SK-N-SH (cell line): ENCODE measurements around the gene CACNA2D4. TPM values are rescaled to one million over a fixed set of nuclear protein-coding genes. Genes with fewer than 3 reads are reported as not detected.

Experiments
- CTCF ChIA-PET: fragments of 300-600, 350-600 bp; formaldehyde crosslinking; extraction: SDS; loops from one replicate; lab custom pipeline; 2021; lab: Yijun Ruan, JAX
- POLR2A ChIA-PET: fragments of 350-600 bp; sonication (Branson Sonifier 250); formaldehyde crosslinking; extraction: SDS; loops from one replicate; lab custom pipeline; 2020; ENCODE audit warnings: antibody characterized with exemption, inconsistent platforms; lab: Yijun Ruan, JAX
- DNase-seq: peaks from one replicate; pipeline ENCODE4 v3.0.0; 2012
- H2AFZ ChIP-seq: fragments of 200-600 bp; sonication (generic); 2 replicates; pipeline ENCODE4 v1.8.1; 2016; ENCODE audit warnings: antibody characterized with exemption, mild to moderate bottlenecking, low read depth
- H3F3A ChIP-seq: fragments of 200-600 bp; sonication (generic); replicated peaks from 2 replicates; pipeline ENCODE3; 2016; ENCODE audit warnings: antibody characterized with exemption, mild to moderate bottlenecking; ENCODE audit not compliant: insufficient read depth
- H3K27ac ChIP-seq, 2 experiments: fragments of 200-500 bp in 1 of 2; fragments of 200-600 bp in 1 of 2; sonication (Bioruptor generic) in 1 of 2; sonication (generic), shearing (Covaris generic) in 1 of 2; 2 replicates each; pipeline versions ENCODE4 v1.5.1 to v1.6.1; 2014 to 2016; ENCODE audit warnings: low read depth in 2 of 2, inconsistent platforms in 1 of 2, low read length in 1 of 2, mild to moderate bottlenecking in 1 of 2, mixed read lengths in 1 of 2
- H3K27me3 ChIP-seq: fragments of 200-600 bp; sonication (generic), shearing (Covaris generic); 2 replicates; pipeline ENCODE4 v1.6.1; 2016; ENCODE audit warnings: mixed run types; ENCODE audit not compliant: insufficient read depth
- H3K36me3 ChIP-seq, 2 experiments: fragments of 200-500 bp in 1 of 2; fragments of 200-600 bp in 1 of 2; sonication (Bioruptor generic) in 1 of 2; sonication (generic) in 1 of 2; replicated peaks in 1 of 2; 2 replicates each; pipeline versions ENCODE3 to v1.5.1; 2014 to 2016; ENCODE audit warnings: low read length in 1 of 2, mild to moderate bottlenecking in 1 of 2; ENCODE audit not compliant: insufficient read depth in 2 of 2, control insufficient read depth in 1 of 2
- H3K4me1 ChIP-seq, 2 experiments: fragments of 200-500 bp in 1 of 2; fragments of 200-600 bp in 1 of 2; sonication (Bioruptor generic) in 1 of 2; sonication (generic), shearing (Covaris generic) in 1 of 2; 2 replicates each; pipeline versions ENCODE4 v1.5.1 to v1.6.1; 2014 to 2016; ENCODE audit warnings: low read depth in 1 of 2, low read length in 1 of 2, mixed run types in 1 of 2; ENCODE audit not compliant: insufficient read depth in 2 of 2, control insufficient read depth in 1 of 2
- H3K4me2 ChIP-seq: fragments of 200-600 bp; sonication (generic), shearing (Covaris generic); 2 replicates; pipeline ENCODE4 v1.6.1; 2017; ENCODE audit warnings: mixed run types
- H3K4me3 ChIP-seq, 2 experiments: fragments of 200-500 bp in 1 of 2; fragments of 200-600 bp in 1 of 2; sonication (Bioruptor generic) in 1 of 2; sonication (generic), shearing (Covaris generic) in 1 of 2; 2 replicates each; pipeline versions ENCODE4 v1.5.1 to v1.8.1; 2014 to 2016; ENCODE audit warnings: low read depth in 2 of 2, inconsistent platforms in 1 of 2, low read length in 1 of 2, mild to moderate bottlenecking in 1 of 2, mixed read lengths in 1 of 2, moderate library complexity in 1 of 2
- H3K79me2 ChIP-seq: fragments of 200-600 bp; sonication (generic); 2 replicates; pipeline ENCODE4 v1.8.1; 2017; ENCODE audit warnings: mild to moderate bottlenecking; ENCODE audit not compliant: insufficient read depth
- H3K9ac ChIP-seq: fragments of 200-600 bp; sonication (generic); 2 replicates; pipeline ENCODE4 v1.6.1; 2017; ENCODE audit warnings: mixed run types
- H3K9me2 ChIP-seq: fragments of 200-600 bp; sonication (generic); 2 replicates; pipeline ENCODE4 v1.6.1; 2017; ENCODE audit warnings: mixed run types
- H3K9me3 ChIP-seq: fragments of 200-600 bp; sonication (generic); 2 replicates; pipeline ENCODE4 v1.6.1; 2017; ENCODE audit warnings: mixed run types, mild to moderate bottlenecking, moderate library complexity
- H4K20me1 ChIP-seq: fragments of 200-600 bp; sonication (generic); 2 replicates; pipeline ENCODE4 v1.6.1; 2017; ENCODE audit warnings: mild to moderate bottlenecking, mixed run types; ENCODE audit not compliant: insufficient read depth
- ELF1 ChIP-seq: IDR thresholded peaks from 2 replicates; pipeline ENCODE4 v1.4.0; 2012
- FOXM1 ChIP-seq: IDR thresholded peaks from 2 replicates; pipeline ENCODE4 v1.4.0; 2012; ENCODE audit warnings: low read depth, mild to moderate bottlenecking
- GABPA ChIP-seq: IDR thresholded peaks from 2 replicates; pipeline ENCODE4 v1.4.0; 2012; ENCODE audit warnings: low read depth, mild to moderate bottlenecking
- GATA2 ChIP-seq: sonication (generic); formaldehyde crosslinking; IDR thresholded peaks from 2 replicates; pipeline ENCODE4 v1.5.0; 2020; ENCODE audit warnings: mild to moderate bottlenecking, missing genetic modification reagents
- MAX ChIP-seq: IDR thresholded peaks from 2 replicates; pipeline ENCODE4 v1.4.0; 2012; ENCODE audit warnings: low read depth
- MEF2A ChIP-seq: IDR thresholded peaks from 2 replicates; pipeline ENCODE4 v1.4.0; 2012; ENCODE audit warnings: low read depth, borderline replicate concordance
- MXI1 ChIP-seq: IDR thresholded peaks from 2 replicates; pipeline ENCODE4 v1.6.1; 2012; ENCODE audit warnings: mild to moderate bottlenecking, low read depth, low read length, improper control_type of control experiment
- NFIC ChIP-seq: IDR thresholded peaks from 2 replicates; pipeline ENCODE4 v1.4.0; 2012; ENCODE audit warnings: borderline replicate concordance
- RCOR1 ChIP-seq: fragments of 150-350 bp; IDR thresholded peaks from 2 replicates; pipeline ENCODE4 v1.6.1; 2017; ENCODE audit warnings: antibody characterized with exemption, low read length
- RFX5 ChIP-seq: IDR thresholded peaks from 2 replicates; pipeline ENCODE4 v1.6.1; 2012; ENCODE audit warnings: mild to moderate bottlenecking, improper control_type of control experiment, low read length
- RXRA ChIP-seq: IDR thresholded peaks from 2 replicates; pipeline ENCODE4 v1.4.0; 2012; ENCODE audit warnings: low read depth, mild to moderate bottlenecking, borderline replicate concordance
- SMC3 ChIP-seq: IDR thresholded peaks from 2 replicates; pipeline ENCODE4 v1.6.1; 2012; ENCODE audit warnings: low read depth, low read length, improper control_type of control experiment
- TAF1 ChIP-seq: IDR thresholded peaks from 2 replicates; pipeline ENCODE4 v1.6.1; 2012; ENCODE audit warnings: low read depth, mild to moderate bottlenecking, low read length, moderate library complexity, borderline replicate concordance
- TCF12 ChIP-seq: IDR thresholded peaks from 2 replicates; pipeline ENCODE4 v1.4.0; 2012
- TEAD4 ChIP-seq: IDR thresholded peaks from 2 replicates; pipeline ENCODE4 v1.4.0; 2012; ENCODE audit warnings: mild to moderate bottlenecking, borderline replicate concordance; ENCODE audit not compliant: insufficient read depth
- USF1 ChIP-seq: IDR thresholded peaks from 2 replicates; pipeline ENCODE4 v1.4.0; 2012; ENCODE audit warnings: low read depth, borderline replicate concordance
- YY1 ChIP-seq: IDR thresholded peaks from 2 replicates; pipeline ENCODE4 v1.4.0; 2012; ENCODE audit warnings: low read depth, mild to moderate bottlenecking
- WGBS: methylation state at CpG from one replicate; pipeline ENCODE4 v1.1.6; 2017; ENCODE audit warnings: low lambda C conversion rate; 5-methylcytosine and 5-hydroxymethylcytosine counted together
- polyA plus RNA-seq, 3 experiments: library from polyadenylated mRNA; depleted of rRNA; stranded (reverse); fragments of >200 nt; gene quantifications; 2 replicates each; pipeline ENCODE4 v1.2.3, GENCODE V29; 2012
- TF ChIP-seq, protein P1 (sequence below): IDR thresholded peaks from 2 replicates; pipeline ENCODE4; 2012

Gene CACNA2D4
- polyA plus RNA-seq, 1 of the 3 experiments (the other 2 are of a cell fraction), result 0.02 TPM

- Histone ChIP-seq H3K9me3 (no peaks in the 10 kb centered on the region), H3F3A (peaks cover 3% of the 10 kb centered on the region), H3K27me3 (no peaks in the 10 kb centered on the region), H3K9me2 (no peaks in the 10 kb centered on the region), H3K36me3 (peaks cover 10 to 18% of the 10 kb centered on the region in 2 experiments), H3K4me2 (no peak overlapping the region), H2AFZ (no peak overlapping the region), H3K4me1 (peaks cover 0 to 37% of the 10 kb centered on the region in 2 experiments; a peak in 2 of 4 replicates), H3K4me3 (no peak overlapping the region), H3K9ac (no peak overlapping the region), H3K79me2 (peaks cover 4% of the 10 kb centered on the region; the same call in 1 of the 2 replicates), H4K20me1 (no peaks in the 10 kb centered on the region), H3K27ac (no peak overlapping the region; a peak in 1 of 4 replicates)
- no peak for TF ChIP-seq TAF1
- no peak for TF ChIP-seq USF1
- TF ChIP-seq MXI1, result no peak
- no peak for TF ChIP-seq SMC3
- no peak for TF ChIP-seq GABPA
- TF ChIP-seq NFIC, result no peak
- TF ChIP-seq RCOR1, result no peak
- TF ChIP-seq RXRA, result no peak
- TF ChIP-seq GATA2, result no peak
- no peak for TF ChIP-seq TEAD4
- no peak for TF ChIP-seq RFX5
- TF ChIP-seq TCF12, result no peak
- TF ChIP-seq ELF1, result no peak
- TF ChIP-seq MEF2A, result no peak
- TF ChIP-seq, protein P1, sequence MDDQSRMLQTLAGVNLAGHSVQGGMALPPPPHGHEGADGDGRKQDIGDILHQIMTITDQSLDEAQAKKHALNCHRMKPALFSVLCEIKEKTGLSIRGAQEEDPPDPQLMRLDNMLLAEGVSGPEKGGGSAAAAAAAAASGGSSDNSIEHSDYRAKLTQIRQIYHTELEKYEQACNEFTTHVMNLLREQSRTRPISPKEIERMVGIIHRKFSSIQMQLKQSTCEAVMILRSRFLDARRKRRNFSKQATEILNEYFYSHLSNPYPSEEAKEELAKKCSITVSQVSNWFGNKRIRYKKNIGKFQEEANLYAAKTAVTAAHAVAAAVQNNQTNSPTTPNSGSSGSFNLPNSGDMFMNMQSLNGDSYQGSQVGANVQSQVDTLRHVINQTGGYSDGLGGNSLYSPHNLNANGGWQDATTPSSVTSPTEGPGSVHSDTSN, result no peak
- no peak for TF ChIP-seq YY1
- TF ChIP-seq FOXM1, result no peak
- TF ChIP-seq MAX, result no peak
- ChIA-PET POLR2A (interaction anchor here (1.4 to 1.5 kb wide), 2 partner anchors 101 to 143 kb away, joined by 7 to 9 read pairs; no protein-coding TSS in a partner anchor), CTCF (interaction anchor here (0.7 to 5.3 kb wide), 84 partner anchors 9 to 822 kb away, joined by 3 to 349 read pairs (median 6); partner anchors contain the start of genes ADIPOR2, CACNA2D4, LRTM2 and WNT5B)
- WGBS, result 83% methylated on average over 10 of the region's 10 CpGs
- DNase-seq, result no peak
These were observed 20.9 kb upstream of the CACNA2D4 start for GRCh38 chr12:1939331-1939730.
